ENCODE measurements around the gene GRM7.

Gene GRM7

GRCh38 chr3:7100136-7100535 is 239.2 kb downstream of the GRM7 start:
- DNase-seq (ENCODE audit: low read depth in 1 of 2, low spot score in 1 of 2), result no peak
- Histone ChIP-seq H3K27ac (replicated peaks) (no peak overlapping the region), H3K27me3 (ENCODE audit: insufficient read depth, poor library complexity, severe bottlenecking) (no peaks in the 10 kb centered on the region), H3K4me3 (replicated peaks; ENCODE audit: insufficient read depth, low read length) (no peak overlapping the region)
- TF ChIP-seq SPI1 (IDR thresholded peaks at IDR 0.05; ENCODE audit: borderline replicate concordance, low read depth) (no peak), REST (IDR thresholded peaks at IDR 0.05; ENCODE audit: insufficient replicate concordance, low read depth) (no peak), CTCF (IDR thresholded peaks at IDR 0.05; ENCODE audit: insufficient read depth, low read length) (no peak), POLR2AphosphoS5 (IDR thresholded peaks at IDR 0.05; ENCODE audit: low read depth) (no peak)

GRCh38 chr3:7106635-7107034 is 245.7 kb downstream of the GRM7 start:
- Histone ChIP-seq H3K4me3 (replicated peaks; ENCODE audit: insufficient read depth, low read length) (no peak overlapping the region), H3K27me3 (ENCODE audit: insufficient read depth, poor library complexity, severe bottlenecking) (no peaks in the 10 kb centered on the region), H3K27ac (replicated peaks) (no peak overlapping the region)
- no peak for DNase-seq (ENCODE audit: low read depth in 1 of 2, low spot score in 1 of 2)
- TF ChIP-seq GABPA (IDR thresholded peaks at IDR 0.05; ENCODE audit: low read depth) (no peak), CTCF (IDR thresholded peaks at IDR 0.05; ENCODE audit: insufficient read depth, low read length) (no peak), SPI1 (IDR thresholded peaks at IDR 0.05; ENCODE audit: borderline replicate concordance, low read depth) (no peak), REST (IDR thresholded peaks at IDR 0.05; ENCODE audit: insufficient replicate concordance, low read depth) (no peak), POLR2AphosphoS5 (IDR thresholded peaks at IDR 0.05; ENCODE audit: low read depth) (no peak)

DNA sequence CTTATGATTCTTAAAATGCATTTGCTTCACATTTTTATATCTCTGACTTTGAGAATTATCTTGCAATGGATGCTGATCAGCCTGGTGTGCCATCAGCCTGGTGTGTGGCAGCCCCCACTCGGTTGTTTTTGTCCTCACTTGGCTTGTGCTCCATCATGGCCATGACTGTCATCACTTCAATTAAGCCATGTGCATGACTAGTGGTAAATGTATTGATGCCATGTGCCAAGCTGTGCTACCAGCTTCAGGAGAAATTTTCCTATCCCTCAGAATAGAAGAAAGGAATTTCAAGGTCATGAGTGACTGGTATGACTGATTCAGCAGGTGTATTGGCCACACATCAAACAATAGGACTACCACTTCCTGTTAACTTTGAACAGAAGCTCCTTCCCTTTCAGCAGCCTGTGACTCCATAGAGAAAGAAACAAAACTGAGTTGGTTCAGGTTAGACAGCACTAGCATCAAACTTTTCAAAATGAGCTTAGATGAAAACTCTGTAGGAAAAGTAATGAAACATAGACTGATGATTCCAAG is 251.7 kb downstream of the GRM7 start:
- TF ChIP-seq GABPA (IDR thresholded peaks at IDR 0.05; ENCODE audit: low read depth) (no peak), POLR2AphosphoS5 (IDR thresholded peaks at IDR 0.05; ENCODE audit: low read depth) (no peak), REST (IDR thresholded peaks at IDR 0.05; ENCODE audit: insufficient replicate concordance, low read depth) (no peak), CTCF (IDR thresholded peaks at IDR 0.05; ENCODE audit: insufficient read depth, low read length) (no peak), SPI1 (IDR thresholded peaks at IDR 0.05; ENCODE audit: borderline replicate concordance, low read depth) (no peak)
- H3K4me3 ChIP-seq (replicated peaks; ENCODE audit: insufficient read depth, low read length), result no peak overlapping the region
- no peak for DNase-seq (ENCODE audit: low read depth in 1 of 2, low spot score in 1 of 2)
- no peaks in the 10 kb centered on the region for H3K27me3 ChIP-seq (ENCODE audit: insufficient read depth, poor library complexity, severe bottlenecking)
- H3K27ac ChIP-seq (replicated peaks), result no peak overlapping the region

Measured in HL-60 (cell line).